Measurements from ENCODE around the gene MSL1. TPM values are rescaled to one million over a fixed set of nuclear protein-coding genes. Genes with fewer than 3 reads are reported as not detected.

Gene MSL1
- total RNA-seq, 5 donors from 2014 or later (not counting 1 experiment from before 2014, with no cell fraction given): 106 to 136 (median 115) TPM

- ChIA-PET CTCF (interaction anchor here (0.6 to 4.2 kb wide), 24 partner anchors 11 to 365 kb away, joined by 3 to 72 read pairs (median 4); partner anchors contain the start of genes CASC3 (in 1 of the 2), MED24 (in 1 of the 2), NR1D1 (in 1 of the 2) and WIPF2 (in 1 of the 2)), POLR2A (interaction anchor here (0.6 kb wide), 2 partner anchors 25 to 130 kb away, joined by 3 read pairs; no protein-coding TSS in a partner anchor)
- Histone ChIP-seq H3K27me3 (replicated peaks in 1 of 2; ENCODE audit: control insufficient read depth in 2 of 2, extremely low read depth in 1 of 2, insufficient read depth in 2 of 2, low read length in 1 of 2) (no peaks in the 10 kb centered on the region), H3K27ac (ENCODE audit: low read length) (peak overlapping the region; percentile 35), H3K4me3 (ENCODE audit: control insufficient read depth in 1 of 2, extremely low read depth in 1 of 2, low read length in 1 of 2) (no peak overlapping the region), H3K36me3 (ENCODE audit: control insufficient read depth in 2 of 2, extremely low read depth in 1 of 2, insufficient read depth in 1 of 2, low read length in 1 of 2) (peaks cover 27 to 78% of the 10 kb centered on the region in 2 donors), H3K9me3 (no peaks in the 10 kb centered on the region), H3K4me1 (ENCODE audit: control insufficient read depth in 1 of 2, extremely low read depth in 1 of 2, insufficient read depth in 2 of 2, low read length in 2 of 2) (peaks cover 0 to 3% of the 10 kb centered on the region in 2 experiments)
- no peak overlapping the region for H3K4me3 Mint-ChIP-seq
- 6% methylated on average over 6 of the region's 11 CpGs for WGBS (ENCODE audit: insufficient coverage)
- ATAC-seq (replicated peaks in 1 of 4) (peak; percentile 60 to 79 (median 72)), DNase-seq (peak in 25 of 35 experiments; percentile 6 to 78 (median 31))
- peaks cover 5 to 15% (median 13%) of the 10 kb centered on the region in 3 donors for H3K4me1 Mint-ChIP-seq
- peak overlapping the region; percentile 65 to 78 for H3K27ac Mint-ChIP-seq
- peaks cover 68% of the 10 kb centered on the region for H3K36me3 Mint-ChIP-seq
- no peaks in the 10 kb centered on the region for H3K27me3 Mint-ChIP-seq
- no peaks in the 10 kb centered on the region for H3K9me3 Mint-ChIP-seq
Observed at GRCh38 chr17:40168262-40168832, 46.6 kb downstream of the MSL1 start.

- WGBS (ENCODE audit: insufficient coverage): no CpG with 5 or more reads among the region's 2 CpGs
- peaks cover 13 to 71% of the 10 kb centered on the region in 2 donors for H3K36me3 ChIP-seq (ENCODE audit: control insufficient read depth in 2 of 2, extremely low read depth in 1 of 2, insufficient read depth in 1 of 2, low read length in 1 of 2)
Observed at GRCh38 chr17:40170325-40170724, 48.6 kb downstream of the MSL1 start.

GRCh38 chr17:40171750-40172149 lies 50.0 kb downstream of the MSL1 start:
- Histone ChIP-seq H3K9me3 (no peaks in the 10 kb centered on the region), H3K27me3 (replicated peaks in 1 of 2; ENCODE audit: control insufficient read depth in 2 of 2, extremely low read depth in 1 of 2, insufficient read depth in 2 of 2, low read length in 1 of 2) (no peaks in the 10 kb centered on the region), H3K36me3 (ENCODE audit: control insufficient read depth in 2 of 2, extremely low read depth in 1 of 2, insufficient read depth in 1 of 2, low read length in 1 of 2) (peaks cover 11 to 68% of the 10 kb centered on the region in 2 donors), H3K27ac (ENCODE audit: low read length) (no peak overlapping the region), H3K4me3 (ENCODE audit: control insufficient read depth in 1 of 2, extremely low read depth in 1 of 2, low read length in 1 of 2) (no peak overlapping the region), H3K4me1 (ENCODE audit: control insufficient read depth in 1 of 2, extremely low read depth in 1 of 2, insufficient read depth in 2 of 2, low read length in 2 of 2) (peaks cover 0 to 7% of the 10 kb centered on the region in 2 experiments)
- no peak overlapping the region for H3K4me3 Mint-ChIP-seq
- peak overlapping the region in 1 of 2 donors; percentile 39 for H3K27ac Mint-ChIP-seq
- no peaks in the 10 kb centered on the region for H3K27me3 Mint-ChIP-seq
- DNase-seq (no peak), ATAC-seq (replicated peaks in 1 of 4) (no peak)
- POLR2A ChIA-PET: no interaction called here
- peaks cover 6 to 7% (median 6%) of the 10 kb centered on the region in 3 donors for H3K4me1 Mint-ChIP-seq
- CTCF ChIA-PET: no interaction called here
- H3K36me3 Mint-ChIP-seq: peaks cover 52% of the 10 kb centered on the region
- H3K9me3 Mint-ChIP-seq: no peaks in the 10 kb centered on the region
- no CpG with 5 or more reads among the region's 1 CpG for WGBS (ENCODE audit: insufficient coverage)

More at GRCh38 chr17:40170325-40170724, 48.6 kb downstream of the MSL1 start:
- ATAC-seq (replicated peaks in 1 of 4) (no peak), DNase-seq (no peak)
- H3K9me3 ChIP-seq: no peaks in the 10 kb centered on the region
- no peak overlapping the region for H3K27ac Mint-ChIP-seq
- no peak overlapping the region for H3K27ac ChIP-seq (ENCODE audit: low read length)
- H3K27me3 ChIP-seq (replicated peaks in 1 of 2; ENCODE audit: control insufficient read depth in 2 of 2, extremely low read depth in 1 of 2, insufficient read depth in 2 of 2, low read length in 1 of 2): no peaks in the 10 kb centered on the region
- H3K4me3 Mint-ChIP-seq: no peak overlapping the region
- ChIA-PET POLR2A (interaction anchor here in 1 of 2 donors (0.9 kb wide), 1 partner anchor 57 kb away, joined by 5 read pairs; no protein-coding TSS in a partner anchor), CTCF (interaction anchor here (0.5 to 0.6 kb wide), 3 partner anchors 31 to 80 kb away, joined by 3 to 13 read pairs (median 4); no protein-coding TSS in a partner anchor)
- H3K4me3 ChIP-seq (ENCODE audit: control insufficient read depth in 1 of 2, extremely low read depth in 1 of 2, low read length in 1 of 2): no peak overlapping the region
- H3K9me3 Mint-ChIP-seq: no peaks in the 10 kb centered on the region
- H3K36me3 Mint-ChIP-seq: peaks cover 66% of the 10 kb centered on the region
- no peaks in the 10 kb centered on the region for H3K27me3 Mint-ChIP-seq
- H3K4me1 ChIP-seq (ENCODE audit: control insufficient read depth in 1 of 2, extremely low read depth in 1 of 2, insufficient read depth in 2 of 2, low read length in 2 of 2): peaks cover 0 to 3% of the 10 kb centered on the region in 2 experiments
- peaks cover 5 to 14% (median 12%) of the 10 kb centered on the region in 3 donors for H3K4me1 Mint-ChIP-seq

- H3K9me3 ChIP-seq: no peaks in the 10 kb centered on the region
- DNase-seq (no peak), ATAC-seq (replicated peaks in 1 of 4) (no peak)
- H3K4me1 ChIP-seq (ENCODE audit: control insufficient read depth in 1 of 2, extremely low read depth in 1 of 2, insufficient read depth in 2 of 2, low read length in 2 of 2): peaks cover 0 to 21% of the 10 kb centered on the region in 2 experiments
- WGBS (ENCODE audit: insufficient coverage): no CpG with 5 or more reads among the region's 4 CpGs
- Mint-ChIP-seq H3K27me3 (no peaks in the 10 kb centered on the region), H3K9me3 (no peaks in the 10 kb centered on the region), H3K4me3 (no peak overlapping the region), H3K4me1 (peaks cover 7 to 10% (median 8%) of the 10 kb centered on the region in 3 donors), H3K36me3 (peaks cover 39% of the 10 kb centered on the region), H3K27ac (no peak overlapping the region)
- POLR2A ChIA-PET: no interaction called here
- H3K27ac ChIP-seq (ENCODE audit: low read length): no peak overlapping the region
- peaks cover 0 to 54% of the 10 kb centered on the region in 2 donors for H3K36me3 ChIP-seq (ENCODE audit: control insufficient read depth in 2 of 2, extremely low read depth in 1 of 2, insufficient read depth in 1 of 2, low read length in 1 of 2)
- H3K4me3 ChIP-seq (ENCODE audit: control insufficient read depth in 1 of 2, extremely low read depth in 1 of 2, low read length in 1 of 2): no peak overlapping the region
- peaks cover 0 to 2% of the 10 kb centered on the region in 2 experiments for H3K27me3 ChIP-seq (replicated peaks in 1 of 2; ENCODE audit: control insufficient read depth in 2 of 2, extremely low read depth in 1 of 2, insufficient read depth in 2 of 2, low read length in 1 of 2)
- CTCF ChIA-PET: interaction anchor here (0.6 to 1.5 kb wide), 6 partner anchors 18 to 347 kb away, joined by 3 to 7 read pairs (median 4); no protein-coding TSS in a partner anchor
Observed at GRCh38 chr17:40173091-40173777, 51.5 kb downstream of the MSL1 start.

GRCh38 chr17:40173778-40174135 lies 52.0 kb downstream of the MSL1 start:
- ATAC-seq (replicated peaks in 1 of 4) (no peak), DNase-seq (no peak)
- no peaks in the 10 kb centered on the region for H3K9me3 ChIP-seq
- POLR2A ChIA-PET: no interaction called here
- Mint-ChIP-seq H3K4me3 (no peak overlapping the region), H3K9me3 (no peaks in the 10 kb centered on the region), H3K4me1 (peaks cover 6 to 10% (median 9%) of the 10 kb centered on the region in 3 donors), H3K27me3 (no peaks in the 10 kb centered on the region), H3K27ac (no peak overlapping the region), H3K36me3 (peaks cover 34% of the 10 kb centered on the region)
- peaks cover 0 to 4% of the 10 kb centered on the region in 2 experiments for H3K27me3 ChIP-seq (replicated peaks in 1 of 2; ENCODE audit: control insufficient read depth in 2 of 2, extremely low read depth in 1 of 2, insufficient read depth in 2 of 2, low read length in 1 of 2)
- peaks cover 0 to 21% of the 10 kb centered on the region in 2 experiments for H3K4me1 ChIP-seq (ENCODE audit: control insufficient read depth in 1 of 2, extremely low read depth in 1 of 2, insufficient read depth in 2 of 2, low read length in 2 of 2)
- peaks cover 0 to 49% of the 10 kb centered on the region in 2 donors for H3K36me3 ChIP-seq (ENCODE audit: control insufficient read depth in 2 of 2, extremely low read depth in 1 of 2, insufficient read depth in 1 of 2, low read length in 1 of 2)
- H3K27ac ChIP-seq (ENCODE audit: low read length): no peak overlapping the region
- no CpG with 5 or more reads among the region's 3 CpGs for WGBS (ENCODE audit: insufficient coverage)
- CTCF ChIA-PET: interaction anchor here (0.6 to 1.5 kb wide), 6 partner anchors 17 to 347 kb away, joined by 3 to 10 read pairs (median 4); no protein-coding TSS in a partner anchor
- H3K4me3 ChIP-seq (ENCODE audit: control insufficient read depth in 1 of 2, extremely low read depth in 1 of 2, low read length in 1 of 2): no peak overlapping the region

GRCh38 chr17:40174514-40174913 lies 52.7 kb downstream of the MSL1 start:
- POLR2A ChIA-PET: interaction anchor here in 1 of 2 donors (0.5 to 0.7 kb wide), 2 partner anchors 14 to 114 kb away, joined by 3 to 6 read pairs; no protein-coding TSS in a partner anchor
- no peak for ATAC-seq (replicated peaks in 1 of 4)
- Mint-ChIP-seq H3K4me1 (peaks cover 6 to 10% (median 9%) of the 10 kb centered on the region in 3 donors), H3K4me3 (no peak overlapping the region), H3K27ac (no peak overlapping the region), H3K27me3 (no peaks in the 10 kb centered on the region), H3K36me3 (peaks cover 27% of the 10 kb centered on the region), H3K9me3 (no peaks in the 10 kb centered on the region)
- Histone ChIP-seq H3K27ac (ENCODE audit: low read length) (no peak overlapping the region), H3K9me3 (no peaks in the 10 kb centered on the region), H3K27me3 (replicated peaks in 1 of 2; ENCODE audit: control insufficient read depth in 2 of 2, extremely low read depth in 1 of 2, insufficient read depth in 2 of 2, low read length in 1 of 2) (peaks cover 0 to 4% of the 10 kb centered on the region in 2 experiments), H3K36me3 (ENCODE audit: control insufficient read depth in 2 of 2, extremely low read depth in 1 of 2, insufficient read depth in 1 of 2, low read length in 1 of 2) (peaks cover 0 to 42% of the 10 kb centered on the region in 2 donors), H3K4me3 (ENCODE audit: control insufficient read depth in 1 of 2, extremely low read depth in 1 of 2, low read length in 1 of 2) (no peak overlapping the region), H3K4me1 (ENCODE audit: control insufficient read depth in 1 of 2, extremely low read depth in 1 of 2, insufficient read depth in 2 of 2, low read length in 2 of 2) (peaks cover 0 to 21% of the 10 kb centered on the region in 2 experiments)
- CTCF ChIA-PET: interaction anchor here (0.8 to 1.5 kb wide), 2 partner anchors 8 to 61 kb away, joined by 3 read pairs; no protein-coding TSS in a partner anchor
- no peak for DNase-seq
- WGBS (ENCODE audit: insufficient coverage): 100% methylated on average over 1 of the region's 1 CpG
